ENCODE measurements around the gene NFIA.

DNA sequence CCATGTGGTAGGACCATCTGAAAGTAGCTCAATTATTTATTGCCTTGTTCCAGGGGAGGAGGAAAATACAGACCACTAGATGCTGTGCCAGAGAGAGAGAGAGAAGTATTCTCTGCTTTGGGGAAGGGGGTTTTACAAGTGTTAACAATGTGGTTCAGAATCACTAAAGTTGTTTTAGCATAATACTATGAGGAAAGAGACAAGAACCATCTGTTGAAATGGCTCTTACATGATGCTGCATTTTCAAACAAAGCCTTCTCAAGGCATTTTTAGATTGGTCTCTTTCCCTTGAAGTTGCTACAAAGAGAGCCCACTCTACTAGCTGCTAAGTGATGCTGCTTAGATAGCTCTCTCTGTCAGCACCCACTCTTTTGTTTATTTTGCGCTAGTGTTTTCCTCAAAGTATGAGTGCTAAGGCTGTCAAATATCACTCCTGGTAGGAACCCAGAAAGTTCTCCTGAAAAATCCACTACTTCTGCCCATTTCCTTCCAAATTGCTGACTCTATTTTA is 255.1 kb downstream of the NFIA start:
- TF ChIP-seq CTCF (IDR thresholded peaks at IDR 0.05): no peak
- TF ChIP-seq POLR2A (IDR thresholded peaks at IDR 0.05): no peak

Data from esophagus squamous epithelium (tissue), 4 donors.